Thyroid gland (tissue), 4 donors: Measurements from ENCODE around the gene SLC35A4.

Experiments
- POLR2A ChIP-seq, 2 donors: fragments of 450-650 bp; IDR thresholded peaks; one replicate each; pipeline ENCODE4 v1.6.1; 2017; ENCODE audit warnings: antibody characterized with exemption in 2 of 2, mild to moderate bottlenecking in 2 of 2, moderate library complexity in 1 of 2
- TF ChIP-seq, protein P1 (sequence below), 6 experiments: fragments of 200-600 bp in 3 of 6; fragments of 450-650 bp in 3 of 6; sonication (generic) in 3 of 6; IDR thresholded peaks; one replicate each; pipeline ENCODE4 v1.5.1; 2016 to 2019; ENCODE audit warnings: antibody characterized with exemption in 6 of 6, mild to moderate bottlenecking in 2 of 6, inconsistent platforms in 1 of 6, moderate library complexity in 1 of 6

DNA sequence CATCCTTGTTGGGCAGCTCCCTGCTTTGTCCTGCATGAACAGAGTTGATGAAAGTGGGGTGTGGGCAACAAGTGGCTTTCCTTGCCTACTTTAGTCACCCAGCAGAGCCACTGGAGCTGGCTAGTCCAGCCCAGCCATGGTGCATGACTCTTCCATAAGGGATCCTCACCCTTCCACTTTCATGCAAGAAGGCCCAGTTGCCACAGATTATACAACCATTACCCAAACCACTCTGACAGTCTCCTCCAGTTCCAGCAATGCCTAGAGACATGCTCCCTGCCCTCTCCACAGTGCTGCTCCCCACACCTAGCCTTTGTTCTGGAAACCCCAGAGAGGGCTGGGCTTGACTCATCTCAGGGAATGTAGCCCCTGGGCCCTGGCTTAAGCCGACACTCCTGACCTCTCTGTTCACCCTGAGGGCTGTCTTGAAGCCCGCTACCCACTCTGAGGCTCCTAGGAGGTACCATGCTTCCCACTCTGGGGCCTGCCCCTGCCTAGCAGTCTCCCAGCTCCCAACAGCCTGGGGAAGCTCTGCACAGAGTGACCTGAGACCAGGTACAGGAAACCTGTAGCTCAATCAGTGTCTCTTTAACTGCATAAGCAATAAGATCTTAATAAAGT lies 3.9 kb downstream of the SLC35A4 start:
- TF ChIP-seq, protein P1, sequence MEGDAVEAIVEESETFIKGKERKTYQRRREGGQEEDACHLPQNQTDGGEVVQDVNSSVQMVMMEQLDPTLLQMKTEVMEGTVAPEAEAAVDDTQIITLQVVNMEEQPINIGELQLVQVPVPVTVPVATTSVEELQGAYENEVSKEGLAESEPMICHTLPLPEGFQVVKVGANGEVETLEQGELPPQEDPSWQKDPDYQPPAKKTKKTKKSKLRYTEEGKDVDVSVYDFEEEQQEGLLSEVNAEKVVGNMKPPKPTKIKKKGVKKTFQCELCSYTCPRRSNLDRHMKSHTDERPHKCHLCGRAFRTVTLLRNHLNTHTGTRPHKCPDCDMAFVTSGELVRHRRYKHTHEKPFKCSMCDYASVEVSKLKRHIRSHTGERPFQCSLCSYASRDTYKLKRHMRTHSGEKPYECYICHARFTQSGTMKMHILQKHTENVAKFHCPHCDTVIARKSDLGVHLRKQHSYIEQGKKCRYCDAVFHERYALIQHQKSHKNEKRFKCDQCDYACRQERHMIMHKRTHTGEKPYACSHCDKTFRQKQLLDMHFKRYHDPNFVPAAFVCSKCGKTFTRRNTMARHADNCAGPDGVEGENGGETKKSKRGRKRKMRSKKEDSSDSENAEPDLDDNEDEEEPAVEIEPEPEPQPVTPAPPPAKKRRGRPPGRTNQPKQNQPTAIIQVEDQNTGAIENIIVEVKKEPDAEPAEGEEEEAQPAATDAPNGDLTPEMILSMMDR (IDR thresholded peaks at IDR 0.05): no peak
- TF ChIP-seq POLR2A (IDR thresholded peaks at IDR 0.05): no peak
